ENCODE results near the gene RALGPS1. TPM values are rescaled to one million over a fixed set of nuclear protein-coding genes. Genes with fewer than 3 reads are reported as not detected.
A peak's percentile ranks its signal among the peaks of the same experiment; 100 is the strongest.

RALGPS1 gene
- polyA plus RNA-seq, 2 donors: 3.8 to 6.4 TPM

DNA sequence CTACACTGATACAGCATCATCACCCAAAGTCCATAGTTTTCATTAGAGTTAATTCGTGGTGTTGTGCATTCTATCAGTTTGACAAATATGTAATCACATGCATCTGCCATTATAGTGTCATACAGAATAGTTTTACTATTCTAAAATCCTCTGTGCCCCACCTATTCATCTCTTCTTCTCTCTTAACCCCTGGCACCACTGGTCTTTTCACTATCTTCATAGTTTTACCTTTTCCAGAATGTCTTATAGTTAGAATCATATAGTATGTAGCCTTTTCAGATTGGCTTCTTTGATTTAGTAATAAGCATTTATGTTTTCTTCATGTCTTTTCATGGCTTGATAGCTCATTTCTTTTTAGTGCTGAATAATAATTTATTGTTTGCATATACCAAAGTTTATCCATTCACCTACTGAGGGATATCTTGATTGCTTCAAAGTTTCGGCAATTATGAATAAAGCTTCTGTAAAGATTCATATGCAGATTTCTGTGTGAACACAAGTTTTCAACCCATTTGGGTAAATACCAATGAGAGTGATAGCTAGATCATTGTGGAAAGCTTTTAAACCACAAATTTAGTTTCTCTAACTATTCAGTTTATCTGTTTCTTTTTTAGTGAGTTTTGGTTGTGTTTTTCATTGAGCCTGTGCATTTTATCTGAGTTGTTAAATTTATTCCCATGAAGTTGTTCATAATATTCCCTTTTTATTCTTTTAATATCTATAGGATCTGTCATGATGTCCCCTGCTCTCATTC, 84.9 kb downstream of the RALGPS1 start:
- H3K4me3 ChIP-seq (ENCODE audit: low read depth in 1 of 2, low read length in 2 of 2): no peak overlapping the region
- H3K9me3 ChIP-seq (ENCODE audit: control insufficient read depth in 2 of 2, insufficient read depth in 1 of 2, low read depth in 1 of 2, low read length in 1 of 2): no peaks in the 10 kb centered on the region
- H3K36me3 ChIP-seq (ENCODE audit: control insufficient read depth in 2 of 2, insufficient read depth in 2 of 2, low read length in 1 of 2): no peaks in the 10 kb centered on the region
- no peaks in the 10 kb centered on the region for H3K27me3 ChIP-seq (ENCODE audit: control insufficient read depth in 1 of 2, insufficient read depth in 2 of 2, low read length in 2 of 2)
- H3K27ac ChIP-seq (ENCODE audit: low read depth in 2 of 2, low read length in 1 of 2): no peak overlapping the region
- 84% methylated on average over 2 of the region's 2 CpGs for WGBS, 2 donors
- H3K4me1 ChIP-seq (ENCODE audit: control insufficient read depth in 2 of 2, insufficient read depth in 2 of 2, low read length in 1 of 2): no peaks in the 10 kb centered on the region

DNA sequence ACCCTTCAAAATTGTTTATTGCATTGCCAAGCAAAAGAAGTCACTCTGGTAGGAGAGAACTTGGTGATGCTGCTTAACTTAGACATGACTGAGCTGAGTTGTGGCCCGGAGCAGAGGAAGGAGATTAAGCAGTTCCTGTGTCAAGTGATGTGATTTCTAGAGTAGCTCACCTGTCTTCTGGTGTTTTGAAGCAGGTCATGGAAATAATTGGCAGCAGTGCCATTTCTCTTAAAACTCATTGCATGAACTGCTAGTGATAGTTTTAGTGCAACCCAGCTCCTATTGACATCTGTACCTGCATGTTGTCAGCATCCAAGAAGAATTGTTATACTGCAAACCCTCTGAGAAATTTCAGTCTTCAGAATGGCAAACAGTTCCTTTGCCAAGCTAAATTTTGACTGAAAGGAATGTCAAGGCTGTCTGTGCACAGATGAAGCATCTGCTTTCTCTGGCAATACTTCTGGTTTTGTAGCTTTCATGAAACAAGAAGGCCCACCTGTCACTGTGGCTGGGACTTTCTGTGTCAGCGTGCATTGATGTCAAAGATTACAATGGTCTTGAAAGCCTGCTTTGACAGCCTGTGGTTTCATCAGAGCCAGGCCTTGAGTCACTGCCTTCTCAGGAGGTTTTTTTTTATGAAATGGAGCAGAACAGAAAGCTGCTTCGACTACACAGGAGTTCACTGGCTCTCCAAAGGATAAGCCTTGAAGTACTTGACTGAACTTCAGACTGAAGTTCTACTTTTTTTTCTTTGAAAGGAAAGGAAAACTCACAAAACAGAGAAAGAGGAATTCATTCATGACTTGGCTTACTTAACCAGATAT, 90.6 kb downstream of the RALGPS1 start:
- H3K9me3 ChIP-seq (ENCODE audit: control insufficient read depth in 2 of 2, insufficient read depth in 1 of 2, low read depth in 1 of 2, low read length in 1 of 2): no peaks in the 10 kb centered on the region
- H3K4me1 ChIP-seq (ENCODE audit: control insufficient read depth in 2 of 2, insufficient read depth in 2 of 2, low read length in 1 of 2): peaks cover 0 to 3% of the 10 kb centered on the region in 2 donors
- WGBS, 2 donors: 42 to 52% methylated on average over 3 of the region's 3 CpGs
- H3K27me3 ChIP-seq (ENCODE audit: control insufficient read depth in 1 of 2, insufficient read depth in 2 of 2, low read length in 2 of 2): no peaks in the 10 kb centered on the region
- no peaks in the 10 kb centered on the region for H3K36me3 ChIP-seq (ENCODE audit: control insufficient read depth in 2 of 2, insufficient read depth in 2 of 2, low read length in 1 of 2)
- no peak overlapping the region for H3K4me3 ChIP-seq (ENCODE audit: low read depth in 1 of 2, low read length in 2 of 2)
- peak overlapping the region; percentile 64 to 68 for H3K27ac ChIP-seq (ENCODE audit: low read depth in 2 of 2, low read length in 1 of 2)

DNA sequence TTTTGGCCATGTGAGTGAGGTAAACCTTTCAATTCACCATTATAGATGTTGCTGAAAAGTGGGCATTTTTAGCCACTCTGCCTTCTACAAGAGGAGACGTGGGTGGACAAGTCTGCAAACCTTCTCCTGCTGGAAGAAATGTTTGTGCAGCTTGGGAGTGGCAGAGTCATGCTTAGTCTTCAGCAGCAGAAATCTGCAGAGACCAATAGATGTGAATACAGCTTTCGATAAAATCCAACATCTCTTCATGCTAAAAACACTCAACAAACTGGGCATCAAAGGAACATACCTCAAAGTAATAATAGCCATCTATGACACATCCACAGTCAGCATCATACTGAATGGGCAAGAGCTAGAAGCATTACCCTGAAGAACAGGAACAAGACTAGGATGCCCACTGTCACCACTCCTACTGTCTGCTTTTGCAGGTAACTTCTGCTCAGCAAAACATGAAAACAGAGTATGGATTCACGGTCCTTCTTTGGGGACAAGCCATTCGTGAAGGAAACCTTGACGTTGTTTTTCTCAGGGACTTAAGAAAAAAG, 91.3 kb downstream of the RALGPS1 start:
- no peak overlapping the region for H3K4me3 ChIP-seq (ENCODE audit: low read depth in 1 of 2, low read length in 2 of 2)
- no peaks in the 10 kb centered on the region for H3K9me3 ChIP-seq (ENCODE audit: control insufficient read depth in 2 of 2, insufficient read depth in 1 of 2, low read depth in 1 of 2, low read length in 1 of 2)
- peaks cover 0 to 3% of the 10 kb centered on the region in 2 donors for H3K4me1 ChIP-seq (ENCODE audit: control insufficient read depth in 2 of 2, insufficient read depth in 2 of 2, low read length in 1 of 2)
- peak overlapping the region; percentile 54 to 64 for H3K27ac ChIP-seq (ENCODE audit: low read depth in 2 of 2, low read length in 1 of 2)
- no peaks in the 10 kb centered on the region for H3K27me3 ChIP-seq (ENCODE audit: control insufficient read depth in 1 of 2, insufficient read depth in 2 of 2, low read length in 2 of 2)
- 82 to 84% methylated on average over 5 of the region's 5 CpGs for WGBS, 2 donors
- H3K36me3 ChIP-seq (ENCODE audit: control insufficient read depth in 2 of 2, insufficient read depth in 2 of 2, low read length in 1 of 2): no peaks in the 10 kb centered on the region

DNA sequence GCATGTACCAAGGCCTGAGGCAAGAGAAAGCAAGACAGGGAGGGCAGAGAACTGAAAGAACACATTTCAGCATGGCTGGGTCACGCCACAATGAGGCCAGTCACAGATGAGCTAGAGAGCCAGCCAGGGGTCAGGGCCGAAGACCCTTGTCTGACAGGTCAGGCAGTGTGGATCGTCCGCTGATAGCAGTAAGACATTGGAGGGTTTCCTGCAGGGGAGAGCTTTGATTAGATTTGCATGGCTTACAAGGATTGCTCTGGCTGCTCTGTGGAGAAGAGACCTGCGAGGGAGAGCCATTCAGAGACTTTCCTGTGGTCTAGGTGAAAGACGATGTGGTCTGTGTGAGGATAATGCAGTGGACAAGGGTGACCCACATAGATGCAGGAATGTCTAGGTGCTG, 93.1 kb downstream of the RALGPS1 start:
- Histone ChIP-seq H3K27ac (ENCODE audit: low read depth in 2 of 2, low read length in 1 of 2) (no peak overlapping the region), H3K9me3 (ENCODE audit: control insufficient read depth in 2 of 2, insufficient read depth in 1 of 2, low read depth in 1 of 2, low read length in 1 of 2) (no peaks in the 10 kb centered on the region), H3K4me1 (ENCODE audit: control insufficient read depth in 2 of 2, insufficient read depth in 2 of 2, low read length in 1 of 2) (peaks cover 0 to 3% of the 10 kb centered on the region in 2 donors), H3K36me3 (ENCODE audit: control insufficient read depth in 2 of 2, insufficient read depth in 2 of 2, low read length in 1 of 2) (no peaks in the 10 kb centered on the region), H3K4me3 (ENCODE audit: low read depth in 1 of 2, low read length in 2 of 2) (no peak overlapping the region), H3K27me3 (ENCODE audit: control insufficient read depth in 1 of 2, insufficient read depth in 2 of 2, low read length in 2 of 2) (no peaks in the 10 kb centered on the region)
- 93 to 97% methylated on average over 6 of the region's 6 CpGs for WGBS, 2 donors

DNA sequence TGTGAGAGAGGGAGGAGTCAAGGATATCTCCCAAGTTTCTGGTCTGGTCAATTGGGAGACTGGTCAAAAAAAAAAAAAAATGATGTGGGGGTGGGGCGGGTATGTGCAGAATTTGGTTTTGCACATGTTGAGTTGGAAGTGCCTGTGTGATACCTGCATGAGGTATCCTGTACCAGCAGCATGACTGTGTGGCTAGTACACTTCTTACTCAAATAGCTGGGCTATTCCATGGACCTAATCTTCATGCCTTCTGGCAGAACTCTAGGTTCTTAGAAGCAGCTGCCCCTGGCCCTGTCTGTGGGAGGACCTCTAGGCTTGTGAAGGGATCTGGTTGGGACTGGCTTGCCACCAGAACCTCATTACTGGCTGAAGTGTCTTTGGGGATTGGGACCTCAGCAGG, 93.5 kb downstream of the RALGPS1 start:
- Histone ChIP-seq H3K9me3 (ENCODE audit: control insufficient read depth in 2 of 2, insufficient read depth in 1 of 2, low read depth in 1 of 2, low read length in 1 of 2) (no peaks in the 10 kb centered on the region), H3K4me3 (ENCODE audit: low read depth in 1 of 2, low read length in 2 of 2) (no peak overlapping the region), H3K36me3 (ENCODE audit: control insufficient read depth in 2 of 2, insufficient read depth in 2 of 2, low read length in 1 of 2) (no peaks in the 10 kb centered on the region), H3K4me1 (ENCODE audit: control insufficient read depth in 2 of 2, insufficient read depth in 2 of 2, low read length in 1 of 2) (peaks cover 0 to 3% of the 10 kb centered on the region in 2 donors), H3K27me3 (ENCODE audit: control insufficient read depth in 1 of 2, insufficient read depth in 2 of 2, low read length in 2 of 2) (no peaks in the 10 kb centered on the region), H3K27ac (ENCODE audit: low read depth in 2 of 2, low read length in 1 of 2) (no peak overlapping the region)
- 89 to 100% methylated on average over 1 of the region's 1 CpG for WGBS, 2 donors

DNA sequence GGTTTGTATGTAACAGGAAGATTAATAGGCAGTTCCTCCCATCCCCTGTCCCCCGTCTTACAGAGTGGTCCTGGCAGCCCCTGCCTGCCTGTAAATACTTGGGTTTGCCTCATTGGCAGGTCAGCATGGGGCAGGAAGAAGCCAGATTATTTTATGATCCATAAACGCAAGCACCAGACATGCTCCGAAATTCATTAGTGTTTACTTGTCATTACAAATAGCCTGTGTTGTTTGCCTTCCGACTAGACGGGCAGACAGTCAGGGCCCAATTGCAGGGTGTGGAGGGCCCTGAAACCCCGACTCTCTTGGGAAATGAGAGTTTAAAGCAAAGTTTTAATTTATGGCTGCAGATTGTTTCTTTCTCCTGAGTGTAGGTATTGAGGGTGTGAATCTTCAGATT, 97.2 kb downstream of the RALGPS1 start:
- Histone ChIP-seq H3K4me3 (ENCODE audit: low read depth in 1 of 2, low read length in 2 of 2) (no peak overlapping the region), H3K27ac (ENCODE audit: low read depth in 2 of 2, low read length in 1 of 2) (no peak overlapping the region)
- WGBS, 2 donors: 72 to 79% methylated on average over 6 of the region's 6 CpGs

DNA sequence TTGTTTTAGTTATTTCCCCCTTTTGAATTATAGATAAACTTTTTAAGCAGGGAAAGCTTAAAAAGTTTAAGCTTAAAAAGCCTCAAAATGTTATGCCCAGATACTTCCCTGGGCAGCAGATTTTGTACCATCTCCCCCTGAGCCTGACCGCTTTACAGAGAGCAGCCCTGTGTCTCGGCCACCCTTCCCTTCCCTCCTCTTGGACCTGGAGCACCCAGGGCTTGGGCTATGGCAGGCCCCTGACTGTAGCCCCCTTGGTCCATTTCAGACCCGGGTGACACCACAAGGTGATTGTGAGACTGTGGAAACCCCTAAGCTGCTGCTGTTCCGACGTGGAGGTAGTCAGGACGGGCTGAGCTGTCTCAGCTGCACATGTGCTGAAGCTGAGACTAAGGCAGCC, 97.7 kb downstream of the RALGPS1 start:
- Histone ChIP-seq H3K36me3 (ENCODE audit: control insufficient read depth in 2 of 2, insufficient read depth in 2 of 2, low read length in 1 of 2) (no peaks in the 10 kb centered on the region), H3K27ac (ENCODE audit: low read depth in 2 of 2, low read length in 1 of 2) (no peak overlapping the region), H3K4me3 (ENCODE audit: low read depth in 1 of 2, low read length in 2 of 2) (no peak overlapping the region), H3K9me3 (ENCODE audit: control insufficient read depth in 2 of 2, insufficient read depth in 1 of 2, low read depth in 1 of 2, low read length in 1 of 2) (no peaks in the 10 kb centered on the region), H3K4me1 (ENCODE audit: control insufficient read depth in 2 of 2, insufficient read depth in 2 of 2, low read length in 1 of 2) (no peaks in the 10 kb centered on the region), H3K27me3 (ENCODE audit: control insufficient read depth in 1 of 2, insufficient read depth in 2 of 2, low read length in 2 of 2) (no peaks in the 10 kb centered on the region)
- 83 to 93% methylated on average over 6 of the region's 6 CpGs for WGBS, 2 donors

More for the DNA sequence above, 97.2 kb downstream of the RALGPS1 start:
- Histone ChIP-seq H3K27me3 (ENCODE audit: control insufficient read depth in 1 of 2, insufficient read depth in 2 of 2, low read length in 2 of 2) (no peaks in the 10 kb centered on the region), H3K4me1 (ENCODE audit: control insufficient read depth in 2 of 2, insufficient read depth in 2 of 2, low read length in 1 of 2) (no peaks in the 10 kb centered on the region), H3K36me3 (ENCODE audit: control insufficient read depth in 2 of 2, insufficient read depth in 2 of 2, low read length in 1 of 2) (no peaks in the 10 kb centered on the region), H3K9me3 (ENCODE audit: control insufficient read depth in 2 of 2, insufficient read depth in 1 of 2, low read depth in 1 of 2, low read length in 1 of 2) (no peaks in the 10 kb centered on the region)

DNA sequence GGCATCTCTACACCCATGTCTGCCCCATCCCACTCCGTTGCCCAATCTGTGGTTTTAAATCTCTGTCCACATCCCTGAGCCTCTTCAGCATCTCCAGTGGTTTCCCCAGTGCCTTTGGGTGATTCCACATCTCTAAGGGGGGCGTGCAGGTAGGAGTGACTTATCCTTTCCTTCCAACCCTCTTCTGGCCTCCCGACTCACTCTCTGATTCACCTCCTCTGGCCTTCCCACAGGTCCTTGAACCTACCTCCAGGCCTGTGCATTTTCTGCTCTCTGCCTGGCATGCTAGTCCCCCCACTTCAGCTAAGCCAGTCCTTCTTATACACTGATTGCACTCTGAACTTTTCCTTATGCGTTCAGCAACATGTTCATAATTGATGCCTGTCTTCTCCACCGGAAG, 99.0 kb downstream of the RALGPS1 start:
- no peaks in the 10 kb centered on the region for H3K9me3 ChIP-seq (ENCODE audit: control insufficient read depth in 2 of 2, insufficient read depth in 1 of 2, low read depth in 1 of 2, low read length in 1 of 2)
- 92 to 93% methylated on average over 5 of the region's 5 CpGs for WGBS, 2 donors
- H3K36me3 ChIP-seq (ENCODE audit: control insufficient read depth in 2 of 2, insufficient read depth in 2 of 2, low read length in 1 of 2): no peaks in the 10 kb centered on the region
- no peaks in the 10 kb centered on the region for H3K4me1 ChIP-seq (ENCODE audit: control insufficient read depth in 2 of 2, insufficient read depth in 2 of 2, low read length in 1 of 2)
- H3K4me3 ChIP-seq (ENCODE audit: low read depth in 1 of 2, low read length in 2 of 2): no peak overlapping the region
- H3K27me3 ChIP-seq (ENCODE audit: control insufficient read depth in 1 of 2, insufficient read depth in 2 of 2, low read length in 2 of 2): no peaks in the 10 kb centered on the region
- no peak overlapping the region for H3K27ac ChIP-seq (ENCODE audit: low read depth in 2 of 2, low read length in 1 of 2)

DNA sequence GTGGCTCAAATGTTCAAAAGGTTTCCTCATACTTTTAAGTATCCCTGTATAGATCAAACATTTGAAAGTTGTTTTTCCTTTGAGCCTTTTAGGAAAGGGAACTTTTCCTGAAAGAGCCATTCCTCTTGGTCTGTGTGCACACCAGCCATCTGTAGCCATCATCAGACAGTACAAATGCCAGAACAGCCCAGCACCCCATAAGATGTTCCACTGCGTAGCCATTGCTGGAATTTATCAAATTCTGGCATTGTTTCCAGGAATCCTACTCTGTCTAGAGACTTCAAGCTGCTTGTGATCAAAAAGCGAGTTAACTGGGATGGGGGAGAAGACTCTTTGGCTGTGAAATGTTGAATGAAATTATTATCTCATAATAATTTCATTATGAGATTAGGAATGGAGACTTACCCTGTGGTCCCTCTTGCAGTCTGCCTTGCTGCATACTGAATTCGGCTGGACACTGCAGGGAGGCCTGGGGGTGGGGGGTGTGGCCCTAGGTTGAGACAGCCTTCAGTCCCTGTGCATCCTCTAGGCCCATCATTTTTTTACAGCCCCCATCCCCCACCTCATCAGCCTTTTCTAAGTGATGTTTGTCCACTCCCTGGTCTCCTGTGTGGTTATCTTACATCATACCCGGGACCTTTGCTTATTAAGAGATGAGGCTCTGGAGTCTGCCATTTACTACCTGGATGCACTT, 99.8 kb downstream of the RALGPS1 start:
- WGBS, 2 donors: 75 to 87% methylated on average over 4 of the region's 4 CpGs
- Histone ChIP-seq H3K36me3 (ENCODE audit: control insufficient read depth in 2 of 2, insufficient read depth in 2 of 2, low read length in 1 of 2) (no peaks in the 10 kb centered on the region), H3K27ac (ENCODE audit: low read depth in 2 of 2, low read length in 1 of 2) (no peak overlapping the region), H3K4me3 (ENCODE audit: low read depth in 1 of 2, low read length in 2 of 2) (no peak overlapping the region), H3K9me3 (ENCODE audit: control insufficient read depth in 2 of 2, insufficient read depth in 1 of 2, low read depth in 1 of 2, low read length in 1 of 2) (no peaks in the 10 kb centered on the region), H3K4me1 (ENCODE audit: control insufficient read depth in 2 of 2, insufficient read depth in 2 of 2, low read length in 1 of 2) (no peaks in the 10 kb centered on the region), H3K27me3 (ENCODE audit: control insufficient read depth in 1 of 2, insufficient read depth in 2 of 2, low read length in 2 of 2) (no peaks in the 10 kb centered on the region)
